Measurements from ENCODE around the gene SORCS2. TPM values are rescaled to one million over a fixed set of nuclear protein-coding genes. Genes with fewer than 3 reads are reported as not detected.

SORCS2 gene
- polyA plus RNA-seq, 1 donor (not counting 4 experiments of a cell fraction or from before 2014, with no cell fraction given): 0.09 TPM

DNA sequence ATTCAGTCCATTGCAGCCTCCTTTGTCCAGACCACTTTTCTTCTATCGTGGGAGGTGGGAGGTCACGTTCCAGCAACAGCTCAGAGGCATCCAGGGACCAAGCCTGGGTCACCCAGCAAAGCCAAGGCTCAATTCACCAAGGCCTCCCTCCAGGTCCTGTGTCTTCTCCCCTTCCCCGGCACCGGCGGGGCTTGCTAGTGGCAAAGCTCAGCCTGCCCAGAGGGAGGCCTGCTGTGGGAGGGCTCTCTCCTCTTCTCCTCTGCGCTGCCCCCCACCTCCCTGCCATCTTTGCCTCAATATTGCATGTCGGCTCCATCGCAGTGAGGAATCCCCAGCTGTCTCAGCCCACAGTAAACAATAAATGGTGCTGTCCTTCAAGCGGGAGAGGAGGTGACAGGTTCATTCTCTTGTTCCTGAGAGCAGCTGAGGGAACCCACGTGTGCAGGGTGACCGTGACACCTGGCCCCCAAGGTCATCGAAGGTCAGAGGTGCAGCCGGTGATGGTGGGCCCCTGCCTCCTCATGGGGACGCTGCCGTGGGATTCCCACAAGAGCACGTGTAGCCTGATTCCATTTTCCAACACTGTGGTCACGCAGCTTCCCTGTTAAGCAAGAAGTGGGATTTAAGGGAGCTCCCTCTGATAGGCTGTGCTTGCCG is 353.9 kb downstream of the SORCS2 start:
- FAIRE-seq (no peak), DNase-seq (ENCODE audit: low read depth, low spot score) (no peak)
- Histone ChIP-seq H4K20me1 (ENCODE audit: control insufficient read depth, extremely low read depth, insufficient read depth, low read length) (no peaks in the 10 kb centered on the region), H3K9me3 (ENCODE audit: control insufficient read depth, low read depth, low read length) (peaks cover 6% of the 10 kb centered on the region), H3K4me2 (ENCODE audit: control insufficient read depth, extremely low read depth, insufficient read depth, low read depth, low read length) (peak overlapping the region; percentile 90), H3K4me3 (ENCODE audit: control insufficient read depth in 2 of 3, extremely low read depth in 1 of 3, insufficient read depth in 2 of 3, low read depth in 1 of 3, low read length in 3 of 3) (no peak overlapping the region), H3K9ac (ENCODE audit: control insufficient read depth, extremely low read depth, insufficient read depth, low read length) (no peak overlapping the region), H3K27me3 (ENCODE audit: control insufficient read depth, extremely low read depth, insufficient read depth, low read length) (peaks cover 2% of the 10 kb centered on the region), H3K4me1 (ENCODE audit: control insufficient read depth, extremely low read depth, insufficient read depth, low read length) (peaks cover 20% of the 10 kb centered on the region), H3K79me2 (ENCODE audit: control insufficient read depth, insufficient read depth, low read length) (no peaks in the 10 kb centered on the region), H3K27ac (ENCODE audit: control insufficient read depth, insufficient read depth, low read length) (peak overlapping the region; percentile 94), H3K9me1 (ENCODE audit: control insufficient read depth, extremely low read depth, insufficient read depth, low read length) (no peaks in the 10 kb centered on the region), H2AFZ (ENCODE audit: control insufficient read depth, low read length) (no peak overlapping the region), H3K36me3 (ENCODE audit: control insufficient read depth in 2 of 2, extremely low read depth in 1 of 2, insufficient read depth in 2 of 2, low read length in 2 of 2) (no peaks in the 10 kb centered on the region)
- dilution Hi-C loops (cut with MboI; ENCODE audit: extremely low pct_ligation_motif_present, low sequenced_read_pairs): no loop called here
- no peak for TF ChIP-seq EZH2 (IDR thresholded peaks at IDR 0.05; ENCODE audit: low read length)
- TF ChIP-seq CTCF (optimal IDR thresholded peaks at IDR 0.05 in 1 of 3, IDR thresholded peaks at IDR 0.05 in 1 of 3, conservative IDR thresholded peaks at IDR 0.05 in 1 of 3; ENCODE audit: extremely low read depth in 1 of 3, insufficient read depth in 2 of 3, low read length in 3 of 3): no peak

- peak overlapping the region; percentile 79 for H3K9ac ChIP-seq (ENCODE audit: control insufficient read depth, extremely low read depth, insufficient read depth, low read length)
- H3K79me2 ChIP-seq (ENCODE audit: control insufficient read depth, insufficient read depth, low read length): no peaks in the 10 kb centered on the region
- peaks cover 2% of the 10 kb centered on the region for H3K27me3 ChIP-seq (ENCODE audit: control insufficient read depth, extremely low read depth, insufficient read depth, low read length)
- H3K9me3 ChIP-seq (ENCODE audit: control insufficient read depth, low read depth, low read length): peaks cover 8% of the 10 kb centered on the region
- DNase-seq (ENCODE audit: low read depth, low spot score): no peak
- no peaks in the 10 kb centered on the region for H3K9me1 ChIP-seq (ENCODE audit: control insufficient read depth, extremely low read depth, insufficient read depth, low read length)
- H4K20me1 ChIP-seq (ENCODE audit: control insufficient read depth, extremely low read depth, insufficient read depth, low read length): no peaks in the 10 kb centered on the region
- H2AFZ ChIP-seq (ENCODE audit: control insufficient read depth, low read length): peak overlapping the region; percentile 91
- peak overlapping the region in 2 of 3 experiments; percentile 26 to 58 for H3K4me3 ChIP-seq (ENCODE audit: control insufficient read depth in 2 of 3, extremely low read depth in 1 of 3, insufficient read depth in 2 of 3, low read depth in 1 of 3, low read length in 3 of 3)
- H3K4me1 ChIP-seq (ENCODE audit: control insufficient read depth, extremely low read depth, insufficient read depth, low read length): peaks cover 20% of the 10 kb centered on the region
- FAIRE-seq: peak; percentile 78
- dilution Hi-C loops (cut with MboI; ENCODE audit: extremely low pct_ligation_motif_present, low sequenced_read_pairs): no loop called here
- H3K4me2 ChIP-seq (ENCODE audit: control insufficient read depth, extremely low read depth, insufficient read depth, low read depth, low read length): peak overlapping the region; percentile 90
- TF ChIP-seq CTCF (optimal IDR thresholded peaks at IDR 0.05 in 1 of 3, IDR thresholded peaks at IDR 0.05 in 1 of 3, conservative IDR thresholded peaks at IDR 0.05 in 1 of 3; ENCODE audit: extremely low read depth in 1 of 3, insufficient read depth in 2 of 3, low read length in 3 of 3) (no peak), EZH2 (IDR thresholded peaks at IDR 0.05; ENCODE audit: low read length) (no peak)
- peak overlapping the region; percentile 94 for H3K27ac ChIP-seq (ENCODE audit: control insufficient read depth, insufficient read depth, low read length)
- H3K36me3 ChIP-seq (ENCODE audit: control insufficient read depth in 2 of 2, extremely low read depth in 1 of 2, insufficient read depth in 2 of 2, low read length in 2 of 2): no peaks in the 10 kb centered on the region
Observed at GRCh38 chr4:7546809-7547367, 354.6 kb downstream of the SORCS2 start.

All from keratinocyte (primary cell).